Endothelial cell of umbilical vein (primary cell): ENCODE data around the gene TAF4B. TPM values are rescaled to one million over a fixed set of nuclear protein-coding genes. Genes with fewer than 3 reads are reported as not detected.

Experiments used
- BruUV-seq: library from RNA; stranded (reverse); fragments of 400-500 nt; replicated peaks from 2 replicates; lab custom pipeline; 2021; lab: Mats Ljungman, UMichigan
- CTCF ChIA-PET: fragments of 300-600, 350-600 bp; sonication (Branson Sonifier 250); formaldehyde crosslinking; loops from one replicate; lab custom pipeline; 2021; ENCODE audit warnings: antibody characterized with exemption, inconsistent platforms; lab: Charles Lee
- POLR2A ChIA-PET: fragments of 300-600, 350-600 bp; sonication (Branson Sonifier 250); formaldehyde crosslinking; loops from one replicate; lab custom pipeline; 2021; ENCODE audit warnings: antibody characterized with exemption, inconsistent platforms; lab: Charles Lee
- DNase-seq: peaks from one replicate; pipeline ENCODE4 v3.0.0-alpha.2; 2011; ENCODE audit warnings: low read depth, low spot score
- FAIRE-seq: peaks from 2 replicates; lab custom pipeline; 2011; peaks lifted over from hg19 to GRCh38; lab: Jason Lieb, UNC
- H2AFZ ChIP-seq: 2 replicates; pipeline ENCODE4 v1.6.0; 2012; ENCODE audit warnings: low read depth, low read length, control low read depth, inconsistent platforms
- H3K27ac ChIP-seq: 2 replicates; pipeline ENCODE4 v1.5.1; 2011; ENCODE audit warnings: low read depth, mild to moderate bottlenecking, control low read depth, low read length, moderate library complexity; ENCODE audit not compliant: insufficient read depth
- H3K27me3 ChIP-seq, 2 experiments: 2 replicates each; pipeline versions ENCODE4 v1.6.0 to v1.6.1; 2011; ENCODE audit warnings: low read length in 2 of 2, mixed read lengths in 1 of 2; ENCODE audit not compliant: control insufficient read depth in 2 of 2, insufficient read depth in 2 of 2
- H3K36me3 ChIP-seq, 2 experiments: 2 replicates in 1 of 2; 3 replicates in 1 of 2; pipeline ENCODE4 v1.5.1; 2011; ENCODE audit warnings: low read length in 2 of 2, mild to moderate bottlenecking in 1 of 2, moderate library complexity in 1 of 2; ENCODE audit not compliant: control insufficient read depth in 2 of 2, insufficient read depth in 2 of 2; ENCODE audit errors: extremely low read depth in 1 of 2
- H3K4me1 ChIP-seq: 3 replicates; pipeline ENCODE4 v1.5.1; 2011; ENCODE audit warnings: mild to moderate bottlenecking, low read length; ENCODE audit not compliant: control insufficient read depth, insufficient read depth; ENCODE audit errors: extremely low read depth
- H3K4me2 ChIP-seq: 2 replicates; pipeline ENCODE4 v1.6.1; 2011; ENCODE audit warnings: low read length, control low read depth, mixed read lengths; ENCODE audit not compliant: insufficient read depth
- H3K4me3 ChIP-seq, 3 experiments: fragments of 200-600 bp in 1 of 3; sonication (generic), shearing (Covaris generic) in 1 of 3; replicated peaks in 1 of 3; 2 replicates each; pipeline ENCODE4 v1.5.1; 2011 to 2016; ENCODE audit warnings: control low read depth in 3 of 3, low read length in 3 of 3, mild to moderate bottlenecking in 2 of 3, inconsistent platforms in 1 of 3, low read depth in 1 of 3, moderate library complexity in 1 of 3; ENCODE audit not compliant: insufficient read depth in 1 of 3
- H3K79me2 ChIP-seq: 2 replicates; pipeline ENCODE4 v1.6.0; 2012; ENCODE audit warnings: low read length, inconsistent platforms; ENCODE audit not compliant: control insufficient read depth, insufficient read depth
- H3K9ac ChIP-seq: replicated peaks from 2 replicates; pipeline ENCODE3; 2011; ENCODE audit warnings: low read length, control low read depth; ENCODE audit not compliant: insufficient read depth; ENCODE audit errors: extremely low read depth
- H3K9me1 ChIP-seq: replicated peaks from 3 replicates; pipeline ENCODE4 v1.6.0; 2011; ENCODE audit warnings: mild to moderate bottlenecking, low read length; ENCODE audit not compliant: control insufficient read depth, insufficient read depth; ENCODE audit errors: extremely low read depth
- H3K9me3 ChIP-seq: replicated peaks from 2 replicates; pipeline ENCODE4 v1.5.1; 2012; ENCODE audit warnings: low read length, inconsistent platforms; ENCODE audit not compliant: control insufficient read depth, insufficient read depth
- H4K20me1 ChIP-seq: replicated peaks from 2 replicates; pipeline ENCODE3; 2011; ENCODE audit warnings: mild to moderate bottlenecking, low read length; ENCODE audit not compliant: control insufficient read depth, insufficient read depth; ENCODE audit errors: extremely low read depth
- CTCF ChIP-seq, 2 donors: IDR thresholded peaks; 1 replicate in 1 of 2; 2 replicates in 1 of 2; pipeline ENCODE4 v1.5.1; 2011; ENCODE audit warnings: low read length in 2 of 2, mild to moderate bottlenecking in 2 of 2, moderate library complexity in 2 of 2, control low read depth in 1 of 2, inconsistent platforms in 1 of 2, low read depth in 1 of 2; ENCODE audit not compliant: insufficient read depth in 1 of 2; ENCODE audit errors: extremely low read depth in 1 of 2
- EZH2 ChIP-seq: IDR thresholded peaks from 2 replicates; pipeline ENCODE4 v1.6.1; 2012; ENCODE audit warnings: borderline replicate concordance, low read depth, mild to moderate bottlenecking, moderate library complexity, low read length, inconsistent platforms; ENCODE audit not compliant: severe bottlenecking
- FOS ChIP-seq: IDR thresholded peaks from 2 replicates; pipeline ENCODE4 v1.6.1; 2011; ENCODE audit warnings: mild to moderate bottlenecking, low read length, moderate library complexity, borderline replicate concordance; ENCODE audit not compliant: insufficient read depth
- GATA2 ChIP-seq: IDR thresholded peaks from 2 replicates; pipeline ENCODE4 v1.7.0; 2011; ENCODE audit warnings: low read depth, mild to moderate bottlenecking, moderate library complexity, mixed read lengths, low read length; ENCODE audit not compliant: insufficient read length, insufficient read depth
- JUN ChIP-seq: IDR thresholded peaks from 2 replicates; pipeline ENCODE4 v1.6.1; 2011; ENCODE audit warnings: borderline replicate concordance, low read depth; ENCODE audit not compliant: insufficient read length, insufficient read depth
- MAX ChIP-seq: IDR thresholded peaks from 2 replicates; pipeline ENCODE4 v1.6.1; 2011; ENCODE audit not compliant: insufficient read depth, insufficient read length
- MYC ChIP-seq: IDR thresholded peaks from one replicate; pipeline ENCODE4 v1.6.1; 2011; ENCODE audit warnings: mild to moderate bottlenecking, low read depth, low read length
- POLR2A ChIP-seq: IDR thresholded peaks from 2 replicates; pipeline ENCODE4 v1.6.1; 2012; ENCODE audit warnings: low read depth, mild to moderate bottlenecking, control low read depth, low read length
- POLR2AphosphoS5 ChIP-seq: IDR thresholded peaks from 2 replicates; pipeline ENCODE4 v1.6.1; 2012; ENCODE audit warnings: low read depth, mild to moderate bottlenecking, control low read depth, low read length, moderate library complexity; ENCODE audit not compliant: insufficient read depth
- dilution Hi-C: fragments of 300-500 bp; cut with MboI; formaldehyde crosslinking; loops from one replicate; pipeline ENCODE4 v1.15.0; 2019; ENCODE audit warnings: low sequenced_read_pairs; ENCODE audit not compliant: extremely low pct_ligation_motif_present
- intact Hi-C: fragments of 100-400 bp; cut with micrococcal nuclease; formaldehyde crosslinking; loops from one replicate; pipeline ENCODE4 v1.10.0; 2022
- polyA plus RNA-seq, 4 experiments: library from polyadenylated mRNA; depleted of rRNA in 3 of 4; stranded (reverse) in 3 of 4; unstranded in 1 of 4; fragments of >200 nt; gene quantifications; 2 replicates each; pipeline versions ENCODE4 v1.2.1 to v1.2.3, GENCODE V29; 2011 to 2012; ENCODE audit warnings: missing spikeins in 1 of 4
- total RNA-seq: library from RNA; stranded (reverse); gene quantifications from 2 replicates; pipeline ENCODE4 v1.2.3, GENCODE V29; 2021

The TAF4B gene
- total and polyA plus RNA-seq, 2 donors (not counting 3 experiments of a cell fraction or from before 2014, with no cell fraction given) = 0.47 to 2.0 TPM

GRCh38 chr18:26407736-26408601 lies 181.7 kb downstream of the TAF4B start:
- H2AFZ ChIP-seq = no peak overlapping the region
- H3K4me1 ChIP-seq = no peaks in the 10 kb centered on the region
- DNase-seq (no peak), FAIRE-seq (no peak)
- H3K9me3 ChIP-seq = no peaks in the 10 kb centered on the region
- H3K4me2 ChIP-seq = no peak overlapping the region
- no peaks in the 10 kb centered on the region for H3K79me2 ChIP-seq
- no TSS peak for BruUV-seq
- POLR2A ChIA-PET = no interaction called here
- intact Hi-C loops (no loop called here), dilution Hi-C loops (no loop called here)
- no peak overlapping the region for H3K27ac ChIP-seq
- no peak overlapping the region for H3K4me3 ChIP-seq
- no peak overlapping the region for H3K9ac ChIP-seq
- no peaks in the 10 kb centered on the region for H3K36me3 ChIP-seq
- H4K20me1 ChIP-seq = no peaks in the 10 kb centered on the region
- no peaks in the 10 kb centered on the region for H3K27me3 ChIP-seq
- TF ChIP-seq CTCF (IDR thresholded peaks at IDR 0.05; ENCODE audit: extremely low read depth in 1 of 2, insufficient read depth in 1 of 2, low read depth in 1 of 2, low read length in 2 of 2) (no peak), POLR2AphosphoS5 (no peak), MYC (no peak), FOS (no peak), GATA2 (no peak), EZH2 (no peak), JUN (no peak), MAX (no peak), POLR2A (no peak)
- no peaks in the 10 kb centered on the region for H3K9me1 ChIP-seq
- CTCF ChIA-PET = interaction anchor here (1.2 to 3.1 kb wide), 3 partner anchors 24 to 241 kb away, joined by 7 to 28 read pairs (median 10); no protein-coding TSS in a partner anchor
